Tibial nerve (tissue), 4 donors: ENCODE results near the gene RYR3.

Source experiments
- CTCF ChIP-seq, 5 experiments: fragments of 200-600 bp in 3 of 5; fragments of 450-650 bp in 2 of 5; sonication (generic) in 3 of 5; IDR thresholded peaks; one replicate each; pipeline ENCODE4 v1.5.1; 2016 to 2019; ENCODE audit warnings: antibody characterized with exemption in 5 of 5, mild to moderate bottlenecking in 3 of 5, moderate library complexity in 2 of 5
- EP300 ChIP-seq, 2 donors: sonication (generic); formaldehyde crosslinking; IDR thresholded peaks; one replicate each; pipeline ENCODE4 v1.6.1; 2017; ENCODE audit warnings: antibody characterized with exemption in 2 of 2, mild to moderate bottlenecking in 1 of 2
- POLR2A ChIP-seq, 2 donors: fragments of 450-650 bp; IDR thresholded peaks; one replicate each; pipeline ENCODE4 v1.6.1; 2017; ENCODE audit warnings: antibody characterized with exemption in 2 of 2, mild to moderate bottlenecking in 2 of 2, moderate library complexity in 2 of 2

- TF ChIP-seq CTCF (IDR thresholded peaks at IDR 0.05) (no peak), POLR2A (IDR thresholded peaks at IDR 0.05) (no peak), EP300 (IDR thresholded peaks at IDR 0.05) (no peak)
These were observed 81.7 kb downstream of the RYR3 start for GRCh38 chr15:33392453-33392852.
